ENCODE data around the gene MAP3K8. TPM values are rescaled to one million over a fixed set of nuclear protein-coding genes. Genes with fewer than 3 reads are reported as not detected.

Gene MAP3K8
- total and polyA plus RNA-seq, 2 donors from 2014 or later: 6.7 to 41.6 TPM

DNA sequence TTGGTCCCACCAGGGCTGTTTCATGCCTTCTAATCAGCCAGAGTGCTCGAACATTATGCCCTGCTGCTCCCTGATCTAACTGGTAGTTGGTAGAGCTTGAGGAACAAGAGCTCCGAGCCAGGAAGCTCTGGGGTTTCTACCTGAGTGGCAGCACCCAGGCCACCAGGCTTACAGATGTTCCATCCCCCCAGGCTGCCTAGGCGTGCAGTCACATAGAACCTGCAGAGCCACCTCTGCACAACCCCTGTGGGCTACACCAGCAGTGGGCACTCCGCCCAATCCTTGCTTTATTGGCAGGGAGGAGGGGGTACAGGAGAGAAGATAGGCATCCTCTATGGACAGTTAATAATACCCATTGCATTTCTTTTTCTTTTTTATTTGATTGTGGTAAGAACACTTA is 21.8 kb downstream of the MAP3K8 start:
- Histone ChIP-seq H3K27me3 (ENCODE audit: control insufficient read depth, insufficient read depth, low read length) (no peaks in the 10 kb centered on the region), H3K4me3 (ENCODE audit: low read length in 3 of 3) (no peak overlapping the region), H3K9me3 (ENCODE audit: control insufficient read depth in 2 of 3, insufficient read depth in 1 of 3, low read length in 3 of 3) (no peaks in the 10 kb centered on the region), H3K27ac (ENCODE audit: low read depth in 2 of 2, low read length in 2 of 2) (peak overlapping the region in 1 of 2 donors; percentile 84), H3K4me1 (ENCODE audit: control insufficient read depth in 2 of 3, insufficient read depth in 2 of 3, low read depth in 1 of 3, low read length in 3 of 3) (peaks cover 0 to 15% (median 0%) of the 10 kb centered on the region in 3 donors), H3K36me3 (ENCODE audit: control insufficient read depth in 2 of 3, insufficient read depth in 3 of 3, low read length in 3 of 3) (peaks cover 0 to 14% (median 13%) of the 10 kb centered on the region in 3 donors), H3K9ac (ENCODE audit: low read length in 3 of 3) (no peak overlapping the region)
- FAIRE-seq (no peak), DNase-seq (peak in 2 of 5 donors; percentile 12 to 72)
- TF ChIP-seq CTCF (IDR thresholded peaks at IDR 0.05; ENCODE audit: borderline replicate concordance, extremely low read depth, insufficient read depth): no peak
- intact Hi-C loops (cut with DNase I): no loop called here

DNA sequence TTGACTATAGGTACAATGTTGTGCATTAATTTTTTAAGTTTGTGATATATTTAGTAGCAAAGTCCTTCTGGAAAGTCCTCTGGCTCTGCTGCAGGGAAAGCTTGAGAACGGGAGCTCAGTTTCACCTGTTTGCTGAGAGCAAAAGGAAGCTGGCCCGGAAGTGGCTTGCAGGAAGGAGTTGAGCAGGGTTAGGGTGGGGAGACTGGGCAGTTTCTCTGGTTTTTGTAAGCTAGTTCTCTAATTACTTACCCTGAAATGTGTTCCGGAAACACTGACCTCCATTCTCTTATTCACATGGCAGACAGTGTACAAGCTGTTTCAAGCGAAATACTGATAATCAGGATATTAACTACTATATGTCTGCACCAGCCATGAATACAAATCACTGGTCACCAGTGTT is 22.3 kb downstream of the MAP3K8 start:
- Histone ChIP-seq H3K27ac (ENCODE audit: low read depth in 2 of 2, low read length in 2 of 2) (peak overlapping the region in 1 of 2 donors; percentile 84), H3K4me1 (ENCODE audit: control insufficient read depth in 2 of 3, insufficient read depth in 2 of 3, low read depth in 1 of 3, low read length in 3 of 3) (peaks cover 0 to 15% (median 0%) of the 10 kb centered on the region in 3 donors), H3K9me3 (ENCODE audit: control insufficient read depth in 2 of 3, insufficient read depth in 1 of 3, low read length in 3 of 3) (no peaks in the 10 kb centered on the region), H3K27me3 (ENCODE audit: control insufficient read depth, insufficient read depth, low read length) (no peaks in the 10 kb centered on the region), H3K9ac (ENCODE audit: low read length in 3 of 3) (no peak overlapping the region), H3K4me3 (ENCODE audit: low read length in 3 of 3) (no peak overlapping the region), H3K36me3 (ENCODE audit: control insufficient read depth in 2 of 3, insufficient read depth in 3 of 3, low read length in 3 of 3) (peaks cover 0 to 17% (median 16%) of the 10 kb centered on the region in 3 donors)
- FAIRE-seq (no peak), DNase-seq (peak in 1 of 5 donors; percentile 4)
- intact Hi-C loops (cut with DNase I): no loop called here
- TF ChIP-seq CTCF (IDR thresholded peaks at IDR 0.05; ENCODE audit: borderline replicate concordance, extremely low read depth, insufficient read depth): no peak

DNA sequence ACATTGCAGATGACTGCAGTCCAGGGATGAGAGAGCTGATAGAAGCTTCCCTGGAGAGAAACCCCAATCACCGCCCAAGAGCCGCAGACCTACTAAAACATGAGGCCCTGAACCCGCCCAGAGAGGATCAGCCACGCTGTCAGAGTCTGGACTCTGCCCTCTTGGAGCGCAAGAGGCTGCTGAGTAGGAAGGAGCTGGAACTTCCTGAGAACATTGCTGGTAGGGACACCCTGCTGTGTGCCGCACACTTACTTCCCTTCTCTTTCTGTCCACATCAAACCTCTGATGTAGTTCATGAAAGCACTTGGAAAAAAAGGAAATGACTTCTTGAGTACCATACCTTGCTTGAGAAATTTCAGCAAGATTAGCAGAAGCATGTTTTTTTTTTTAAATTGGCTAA is 25.3 kb downstream of the MAP3K8 start:
- Histone ChIP-seq H3K9me3 (ENCODE audit: control insufficient read depth in 2 of 3, insufficient read depth in 1 of 3, low read length in 3 of 3) (no peaks in the 10 kb centered on the region), H3K27me3 (ENCODE audit: control insufficient read depth, insufficient read depth, low read length) (no peaks in the 10 kb centered on the region), H3K4me3 (ENCODE audit: low read length in 3 of 3) (no peak overlapping the region), H3K36me3 (ENCODE audit: control insufficient read depth in 2 of 3, insufficient read depth in 3 of 3, low read length in 3 of 3) (peaks cover 0 to 22% (median 19%) of the 10 kb centered on the region in 3 donors), H3K9ac (ENCODE audit: low read length in 3 of 3) (no peak overlapping the region), H3K4me1 (ENCODE audit: control insufficient read depth in 2 of 3, insufficient read depth in 2 of 3, low read depth in 1 of 3, low read length in 3 of 3) (peaks cover 0 to 12% (median 0%) of the 10 kb centered on the region in 3 donors), H3K27ac (ENCODE audit: low read depth in 2 of 2, low read length in 2 of 2) (no peak overlapping the region)
- no peak for FAIRE-seq
- DNase-seq: no peak
- no peak for TF ChIP-seq CTCF (IDR thresholded peaks at IDR 0.05; ENCODE audit: borderline replicate concordance, extremely low read depth, insufficient read depth)
- intact Hi-C loops (cut with DNase I): no loop called here

DNA sequence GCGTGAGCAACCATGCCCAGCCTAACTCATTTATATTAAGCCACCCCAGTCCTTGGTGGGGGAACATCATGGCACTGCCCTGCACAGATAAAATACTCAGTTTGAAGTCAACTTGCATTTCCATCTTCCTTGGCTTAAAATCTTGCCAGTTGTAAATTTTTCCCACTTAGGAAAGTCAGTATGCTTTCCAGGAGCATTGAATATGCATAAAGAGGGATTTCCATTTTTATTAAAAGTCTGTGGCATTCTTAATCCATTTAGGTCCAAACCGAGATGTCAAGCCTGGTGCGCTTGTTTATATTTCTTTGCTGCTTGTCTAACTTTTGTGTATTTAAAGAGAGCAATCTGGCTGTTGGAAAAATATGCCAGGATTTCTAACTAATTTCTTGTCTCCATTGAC is 26.1 kb downstream of the MAP3K8 start:
- TF ChIP-seq CTCF (IDR thresholded peaks at IDR 0.05; ENCODE audit: borderline replicate concordance, extremely low read depth, insufficient read depth): no peak
- peaks cover 0 to 22% (median 19%) of the 10 kb centered on the region in 3 donors for H3K36me3 ChIP-seq (ENCODE audit: control insufficient read depth in 2 of 3, insufficient read depth in 3 of 3, low read length in 3 of 3)
- peaks cover 0 to 11% (median 0%) of the 10 kb centered on the region in 3 donors for H3K4me1 ChIP-seq (ENCODE audit: control insufficient read depth in 2 of 3, insufficient read depth in 2 of 3, low read depth in 1 of 3, low read length in 3 of 3)
- no peaks in the 10 kb centered on the region for H3K27me3 ChIP-seq (ENCODE audit: control insufficient read depth, insufficient read depth, low read length)
- no peak overlapping the region for H3K27ac ChIP-seq (ENCODE audit: low read depth in 2 of 2, low read length in 2 of 2)
- no peak for DNase-seq
- intact Hi-C loops (cut with DNase I): no loop called here
- FAIRE-seq: no peak
- no peaks in the 10 kb centered on the region for H3K9me3 ChIP-seq (ENCODE audit: control insufficient read depth in 2 of 3, insufficient read depth in 1 of 3, low read length in 3 of 3)
- H3K4me3 ChIP-seq (ENCODE audit: low read length in 3 of 3): no peak overlapping the region
- H3K9ac ChIP-seq (ENCODE audit: low read length in 3 of 3): no peak overlapping the region

Data from kidney (tissue), 14 donors.